Hepatocyte (in vitro differentiated cells): ENCODE results near the gene XXYLT1. TPM values are rescaled to one million over a fixed set of nuclear protein-coding genes. Genes with fewer than 3 reads are reported as not detected.

Experiments
- DNase-seq: peaks from one replicate; pipeline ENCODE4 v3.0.0-alpha.2; 2016; ENCODE audit warnings: low spot score
- H2AFZ ChIP-seq: fragments of 200-600 bp; sonication (generic); 2 replicates; pipeline ENCODE4 v1.6.0; 2016; ENCODE audit warnings: antibody characterized with exemption, mild to moderate bottlenecking
- H3K27ac ChIP-seq: fragments of 200-600 bp; sonication (generic); 2 replicates; pipeline ENCODE4 v1.5.1; 2016; ENCODE audit warnings: mild to moderate bottlenecking
- H3K27me3 ChIP-seq: fragments of 200-600 bp; sonication (generic); 2 replicates; pipeline ENCODE4 v1.6.1; 2016
- H3K36me3 ChIP-seq: fragments of 200-600 bp; sonication (generic); replicated peaks from 2 replicates; pipeline ENCODE4 v1.5.1; 2016; ENCODE audit warnings: low read depth; ENCODE audit not compliant: insufficient read depth
- H3K4me1 ChIP-seq: fragments of 200-600 bp; sonication (generic); 2 replicates; pipeline ENCODE4 v1.5.1; 2016; ENCODE audit warnings: mild to moderate bottlenecking, moderate library complexity; ENCODE audit not compliant: insufficient read depth
- H3K4me2 ChIP-seq: fragments of 200-600 bp; sonication (generic); 2 replicates; pipeline ENCODE4 v1.6.0; 2016
- H3K4me3 ChIP-seq: fragments of 200-600 bp; sonication (generic); 2 replicates; pipeline ENCODE4 v1.5.1; 2016; ENCODE audit warnings: mild to moderate bottlenecking
- H3K79me2 ChIP-seq: fragments of 200-600 bp; sonication (generic); 2 replicates; pipeline ENCODE4 v1.6.0; 2017; ENCODE audit warnings: mild to moderate bottlenecking
- H3K9me2 ChIP-seq: fragments of 200-600 bp; sonication (generic); replicated peaks from 2 replicates; pipeline ENCODE4 v1.6.0; 2017; ENCODE audit warnings: mild to moderate bottlenecking; ENCODE audit not compliant: insufficient read depth
- H3K9me3 ChIP-seq: fragments of 200-600 bp; sonication (generic); 2 replicates; pipeline ENCODE4 v1.5.1; 2016; ENCODE audit warnings: low read depth, mild to moderate bottlenecking
- H4K20me1 ChIP-seq: fragments of 200-600 bp; sonication (generic); 2 replicates; pipeline ENCODE4 v1.6.0; 2016; ENCODE audit warnings: mild to moderate bottlenecking; ENCODE audit not compliant: insufficient read depth, poor library complexity, severe bottlenecking
- CTCF ChIP-seq: fragments of 200-600 bp; sonication (generic); IDR thresholded peaks from 2 replicates; pipeline ENCODE4 v1.5.1; 2016; ENCODE audit warnings: antibody characterized with exemption, mild to moderate bottlenecking; ENCODE audit not compliant: poor library complexity
- EZH2 ChIP-seq: fragments of 200-600 bp; sonication (generic); IDR thresholded peaks from 2 replicates; pipeline ENCODE4 v1.6.1; 2016; ENCODE audit warnings: antibody characterized with exemption, mild to moderate bottlenecking, borderline replicate concordance
- EZH2phosphoT487 ChIP-seq: fragments of 200-600 bp; sonication (generic); IDR thresholded peaks from one replicate; pipeline ENCODE4 v1.6.1; 2018; ENCODE audit warnings: antibody characterized with exemption, mild to moderate bottlenecking, low read depth, moderate library complexity; ENCODE audit not compliant: unreplicated experiment, severe bottlenecking
- WGBS: methylation state at CpG from one replicate; pipeline ENCODE4 v1.1.6; 2016; ENCODE audit warnings: low lambda C conversion rate; ENCODE audit errors: missing lambda C conversion rate; 5-methylcytosine and 5-hydroxymethylcytosine counted together
- polyA plus RNA-seq: library from polyadenylated mRNA; unstranded; fragments of >200 nt; fragmentation: Nextera tagmentation; extraction: Ambion mirVana; gene quantifications from 2 replicates; pipeline ENCODE4 v1.2.1, GENCODE V29; 2016
- total RNA-seq: library from RNA; depleted of rRNA; stranded (reverse); fragments of >200 nt; gene quantifications from 2 replicates; pipeline ENCODE4 v1.2.3, GENCODE V29; 2014

The XXYLT1 gene
- total and polyA plus RNA-seq, 2 experiments from 2014 or later: 20.9 to 25.6 TPM

- Histone ChIP-seq H3K4me1 (peaks cover 34% of the 10 kb centered on the region), H3K4me2 (no peak overlapping the region), H3K9me2 (no peaks in the 10 kb centered on the region), H3K27ac (no peak overlapping the region), H2AFZ (no peak overlapping the region), H3K9me3 (no peaks in the 10 kb centered on the region), H3K27me3 (no peaks in the 10 kb centered on the region), H3K79me2 (no peaks in the 10 kb centered on the region), H3K36me3 (no peaks in the 10 kb centered on the region), H3K4me3 (no peak overlapping the region), H4K20me1 (no peaks in the 10 kb centered on the region)
- TF ChIP-seq CTCF: no peak
- TF ChIP-seq EZH2: no peak
- TF ChIP-seq EZH2phosphoT487: no peak
- WGBS: 86% methylated on average over 24 of the region's 24 CpGs
- no peak for DNase-seq
These were observed 155.2 kb downstream of the XXYLT1 start for GRCh38 chr3:195115600-195116406.

- 94% methylated on average over 31 of the region's 31 CpGs for WGBS
- no peaks in the 10 kb centered on the region for H3K9me3 ChIP-seq
- no peak overlapping the region for H2AFZ ChIP-seq
- no peak overlapping the region for H3K4me2 ChIP-seq
- no peaks in the 10 kb centered on the region for H4K20me1 ChIP-seq
- peaks cover 34% of the 10 kb centered on the region for H3K4me1 ChIP-seq
- TF ChIP-seq EZH2phosphoT487 (no peak), CTCF (no peak), EZH2 (no peak)
- H3K79me2 ChIP-seq: no peaks in the 10 kb centered on the region
- H3K9me2 ChIP-seq: no peaks in the 10 kb centered on the region
- no peak overlapping the region for H3K4me3 ChIP-seq
- H3K27ac ChIP-seq: no peak overlapping the region
- DNase-seq: no peak
- H3K27me3 ChIP-seq: no peaks in the 10 kb centered on the region
- H3K36me3 ChIP-seq: no peaks in the 10 kb centered on the region
These were observed 156.0 kb downstream of the XXYLT1 start for GRCh38 chr3:195114786-195115599.

GRCh38 chr3:195113536-195114425, 157.2 kb downstream of the XXYLT1 start:
- Histone ChIP-seq H4K20me1 (no peaks in the 10 kb centered on the region), H3K9me2 (no peaks in the 10 kb centered on the region), H3K9me3 (no peaks in the 10 kb centered on the region), H3K27me3 (no peaks in the 10 kb centered on the region), H2AFZ (no peak overlapping the region), H3K36me3 (no peaks in the 10 kb centered on the region), H3K79me2 (no peaks in the 10 kb centered on the region), H3K4me2 (no peak overlapping the region), H3K4me1 (peaks cover 22% of the 10 kb centered on the region), H3K27ac (no peak overlapping the region), H3K4me3 (no peak overlapping the region)
- no peak for TF ChIP-seq CTCF
- WGBS: 95% methylated on average over 14 of the region's 14 CpGs
- DNase-seq: no peak
